Ascending aorta (tissue), 2 donors: Measurements from ENCODE around the gene SEMA5A. TPM values are rescaled to one million over a fixed set of nuclear protein-coding genes. Genes with fewer than 3 reads are reported as not detected.

ENCODE experiments used
- DNase-seq, 2 donors: peaks; one replicate each; pipeline ENCODE4 v3.0.0-alpha.2; 2019; ENCODE audit warnings: low spot score in 2 of 2
- H3K27ac ChIP-seq, 2 donors: fragments of 200-600 bp; sonication (generic); one replicate each; pipeline ENCODE4 v1.5.1; 2016 to 2017; ENCODE audit warnings: mild to moderate bottlenecking in 1 of 2
- H3K27me3 ChIP-seq: fragments of 200-600 bp; sonication (generic); one replicate; pipeline ENCODE4 v1.5.1; 2017
- H3K36me3 ChIP-seq, 2 donors: fragments of 200-600 bp; sonication (generic); one replicate each; pipeline ENCODE4 v1.5.1; 2016
- H3K4me1 ChIP-seq, 2 donors: fragments of 200-600 bp; sonication (generic); one replicate each; pipeline ENCODE4 v1.5.1; 2016 to 2017; ENCODE audit warnings: mild to moderate bottlenecking in 1 of 2
- H3K4me3 ChIP-seq, 2 donors: fragments of 200-600 bp; sonication (generic); one replicate each; pipeline ENCODE4 v1.5.1; 2016 to 2017; ENCODE audit warnings: mild to moderate bottlenecking in 1 of 2
- H3K9me3 ChIP-seq, 2 donors: fragments of 200-600 bp; sonication (generic); one replicate each; pipeline ENCODE4 v1.5.1; 2016
- CTCF ChIP-seq, 3 experiments: fragments of 200-600 bp in 2 of 3; fragments of 450-650 bp in 1 of 3; sonication (generic) in 2 of 3; IDR thresholded peaks; one replicate each; pipeline ENCODE4 v1.5.1; 2016 to 2019; ENCODE audit warnings: antibody characterized with exemption in 3 of 3, mild to moderate bottlenecking in 1 of 3, moderate library complexity in 1 of 3
- intact Hi-C: fragments of 100-400 bp; cut with DNase I; formaldehyde crosslinking; loops from one replicate; pipeline ENCODE4 v1.15.1; 2023
- total RNA-seq: library from RNA; depleted of rRNA; stranded (reverse); fragments of >200 nt; gene quantifications from one replicate; pipeline ENCODE4 v1.1.0, GENCODE V29; 2016

SEMA5A gene
- total RNA-seq, 1 donor from 2014 or later: 18.4 TPM

DNA sequence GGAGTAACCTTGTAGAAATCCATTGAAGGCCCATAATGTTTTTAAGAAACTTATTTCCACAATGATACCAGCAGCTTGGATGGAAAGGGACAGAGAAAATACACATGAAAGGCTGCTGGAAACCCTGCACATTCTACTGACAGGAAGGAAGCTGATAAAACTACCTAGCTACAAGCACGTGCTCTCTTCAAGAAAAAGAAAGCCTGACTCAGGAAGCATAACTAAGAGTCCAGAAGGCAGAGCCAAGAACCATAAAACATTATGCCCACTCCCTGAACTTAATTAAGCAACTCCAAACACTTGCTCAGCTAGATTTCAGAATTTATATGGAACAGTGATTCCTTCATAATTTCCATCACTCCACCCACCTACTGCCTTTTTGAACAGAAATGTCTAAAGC is 430.8 kb downstream of the SEMA5A start:
- no peaks in the 10 kb centered on the region for H3K27me3 ChIP-seq
- peaks cover 0 to 13% of the 10 kb centered on the region in 2 donors for H3K36me3 ChIP-seq
- no peaks in the 10 kb centered on the region for H3K4me1 ChIP-seq
- intact Hi-C loops: no loop called here
- no peak for TF ChIP-seq CTCF (IDR thresholded peaks at IDR 0.05)
- H3K27ac ChIP-seq: no peak overlapping the region
- no peak for DNase-seq
- H3K4me3 ChIP-seq: no peak overlapping the region
- H3K9me3 ChIP-seq: peaks cover 0 to 5% of the 10 kb centered on the region in 2 donors

- Histone ChIP-seq H3K9me3 (peaks cover 0 to 5% of the 10 kb centered on the region in 2 donors), H3K27ac (no peak overlapping the region), H3K4me1 (no peaks in the 10 kb centered on the region), H3K36me3 (peaks cover 0 to 4% of the 10 kb centered on the region in 2 donors), H3K4me3 (no peak overlapping the region), H3K27me3 (no peaks in the 10 kb centered on the region)
- TF ChIP-seq CTCF (IDR thresholded peaks at IDR 0.05): no peak
- no peak for DNase-seq
- intact Hi-C loops: no loop called here
Measured at GRCh38 chr5:9112520-9113291, 433.2 kb downstream of the SEMA5A start.

DNA sequence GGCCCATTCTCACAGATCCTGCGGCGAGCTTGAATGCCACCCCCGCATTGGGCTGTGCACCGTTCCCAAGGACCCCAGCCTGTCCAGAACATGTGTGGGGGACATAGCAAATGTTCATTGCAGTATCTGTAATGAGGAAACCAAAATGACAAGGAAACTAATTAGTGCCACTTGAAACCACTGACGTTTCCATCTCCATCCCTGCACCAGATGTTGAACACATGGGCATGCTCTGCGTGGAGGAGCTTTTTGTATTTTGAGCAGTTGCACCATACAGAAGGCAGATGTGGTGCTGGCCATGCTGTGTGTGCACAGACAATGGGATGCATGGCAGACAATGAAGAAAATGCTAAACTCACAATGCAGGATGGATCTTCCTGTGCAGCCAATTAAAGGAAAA is 437.7 kb downstream of the SEMA5A start:
- no peaks in the 10 kb centered on the region for H3K9me3 ChIP-seq
- no peak overlapping the region for H3K27ac ChIP-seq
- TF ChIP-seq CTCF (IDR thresholded peaks at IDR 0.05): no peak
- H3K27me3 ChIP-seq: no peaks in the 10 kb centered on the region
- H3K4me1 ChIP-seq: no peaks in the 10 kb centered on the region
- peaks cover 0 to 5% of the 10 kb centered on the region in 2 donors for H3K36me3 ChIP-seq
- H3K4me3 ChIP-seq: no peak overlapping the region
- intact Hi-C loops: no loop called here
- DNase-seq: no peak

DNA sequence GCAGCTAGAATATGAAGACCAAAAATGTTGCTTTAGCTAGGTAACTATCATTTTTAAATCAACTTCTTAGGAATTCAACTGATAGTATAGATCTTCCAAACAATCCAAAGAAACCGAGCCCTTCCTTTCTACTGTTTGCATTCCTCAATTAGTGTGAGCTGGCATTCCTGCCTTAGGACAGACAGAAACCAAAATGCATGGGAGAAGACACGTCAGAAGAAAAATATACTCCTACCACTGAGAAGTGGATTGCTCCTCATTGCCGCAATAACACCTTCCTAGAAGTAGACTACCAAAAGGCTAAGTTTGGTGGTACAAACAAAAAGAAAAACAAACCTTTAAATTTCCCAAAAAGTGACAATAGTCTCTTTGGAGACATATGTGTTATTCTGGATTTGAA is 440.0 kb downstream of the SEMA5A start:
- TF ChIP-seq CTCF (IDR thresholded peaks at IDR 0.05): no peak
- intact Hi-C loops: no loop called here
- Histone ChIP-seq H3K4me3 (no peak overlapping the region), H3K4me1 (no peaks in the 10 kb centered on the region), H3K27ac (no peak overlapping the region), H3K9me3 (no peaks in the 10 kb centered on the region), H3K27me3 (no peaks in the 10 kb centered on the region), H3K36me3 (peaks cover 0 to 5% of the 10 kb centered on the region in 2 donors)
- DNase-seq: no peak

- Histone ChIP-seq H3K36me3 (peaks cover 0 to 5% of the 10 kb centered on the region in 2 donors), H3K9me3 (no peaks in the 10 kb centered on the region), H3K27ac (no peak overlapping the region), H3K4me1 (no peaks in the 10 kb centered on the region), H3K4me3 (no peak overlapping the region), H3K27me3 (no peaks in the 10 kb centered on the region)
- DNase-seq: no peak
- intact Hi-C loops: no loop called here
- TF ChIP-seq CTCF (IDR thresholded peaks at IDR 0.05): no peak
Measured at GRCh38 chr5:9104571-9105339, 441.1 kb downstream of the SEMA5A start.
